SKM-1 (cell line): Measurements from ENCODE around the gene WDFY2.
"Not testable (repeated sequence)": the region's sequence is repeated elsewhere in the genome, so short reads cannot be mapped to it uniquely, and the experiment has no call there.

ENCODE experiments used
- DNase-seq: peaks from one replicate; lab custom pipeline; 2025; ENCODE audit not compliant: unreplicated experiment; lab: John Stamatoyannopoulos, UW

The WDFY2 gene

GRCh38 chr13:51583875-51584730 is at the start of gene WDFY2:
TSS of gene WDFY2 (plus strand) at chr13:51584462. CDS start at chr13:51584688, 226 bp downstream.
- peak; percentile 98 for DNase-seq

GRCh38 chr13:51538591-51539179 is 45.6 kb upstream of the WDFY2 start:
- no peak for DNase-seq

- no peak for DNase-seq
Measured at GRCh38 chr13:51539887-51540286, 44.4 kb upstream of the WDFY2 start.

GRCh38 chr13:51541037-51541436 is 43.2 kb upstream of the WDFY2 start:
- DNase-seq, result no peak

- no peak for DNase-seq
Measured at GRCh38 chr13:51541809-51542258, 42.4 kb upstream of the WDFY2 start.

GRCh38 chr13:51542346-51543242 is 41.7 kb upstream of the WDFY2 start:
- DNase-seq, result no peak

- not testable (repeated sequence) for DNase-seq
Measured at GRCh38 chr13:51545446-51545845, 38.8 kb upstream of the WDFY2 start.

- DNase-seq, result no peak
Measured at GRCh38 chr13:51547425-51548176, 36.7 kb upstream of the WDFY2 start.

- peak; percentile 95 for DNase-seq
Measured at GRCh38 chr13:51549050-51549449, 35.2 kb upstream of the WDFY2 start.

- DNase-seq, result no peak
Measured at GRCh38 chr13:51549593-51549992, 34.7 kb upstream of the WDFY2 start.

- peak; percentile 39 for DNase-seq
Measured at GRCh38 chr13:51550151-51550550, 34.1 kb upstream of the WDFY2 start.

GRCh38 chr13:51551416-51551815 is 32.8 kb upstream of the WDFY2 start:
- no peak for DNase-seq

- DNase-seq, result no peak
Measured at GRCh38 chr13:51552027-51552426, 32.2 kb upstream of the WDFY2 start.

GRCh38 chr13:51553531-51553930 is 30.7 kb upstream of the WDFY2 start:
- DNase-seq, result peak; percentile 68

- DNase-seq, result no peak
Measured at GRCh38 chr13:51556740-51557139, 27.5 kb upstream of the WDFY2 start.

GRCh38 chr13:51557438-51557837 is 26.8 kb upstream of the WDFY2 start:
- DNase-seq, result no peak

GRCh38 chr13:51557875-51558612 is 26.2 kb upstream of the WDFY2 start:
- no peak for DNase-seq

GRCh38 chr13:51559946-51560735 is 24.1 kb upstream of the WDFY2 start:
- peak; percentile 89 for DNase-seq

- DNase-seq, result no peak
Measured at GRCh38 chr13:51562011-51562671, 22.1 kb upstream of the WDFY2 start.
